OCI-LY7 (cell line): ENCODE measurements around the gene AOC2.

Experiments used
- CTCF ChIP-seq: fragments of 200-600 bp; sonication (generic); conservative IDR thresholded peaks from 2 replicates; pipeline ENCODE4 v1.5.1; 2014; ENCODE audit warnings: mild to moderate bottlenecking, antibody characterized with exemption, low read length, moderate library complexity, mixed read lengths
- EZH2phosphoT487 ChIP-seq: fragments of 200-600 bp; sonication (generic); IDR thresholded peaks from 2 replicates; pipeline ENCODE4 v1.6.1; 2018; ENCODE audit warnings: low read depth, borderline replicate concordance, mild to moderate bottlenecking, mixed run types, antibody characterized with exemption, low read length, moderate library complexity, mixed read lengths

GRCh38 chr17:42877037-42877436 lies 32.7 kb downstream of the AOC2 start:
- TF ChIP-seq CTCF = no peak
- no peak for TF ChIP-seq EZH2phosphoT487
